Measurements from ENCODE around the gene GUCY1A2.

The GUCY1A2 gene

GRCh38 chr11:106708348-106708747 lies 309.9 kb downstream of the GUCY1A2 start:
- TF ChIP-seq CTCF (IDR thresholded peaks at IDR 0.05) = no peak
- H3K9me3 ChIP-seq = no peaks in the 10 kb centered on the region
- no peaks in the 10 kb centered on the region for H3K4me1 ChIP-seq (ENCODE audit: control insufficient read depth in 1 of 2, insufficient read depth in 1 of 2, low read depth in 1 of 2, low read length in 1 of 2)
- H3K27me3 ChIP-seq = no peaks in the 10 kb centered on the region
- no peaks in the 10 kb centered on the region for H3K36me3 ChIP-seq
- H3K4me3 ChIP-seq (ENCODE audit: low read depth in 1 of 2, low read length in 1 of 2) = no peak overlapping the region
- no peak overlapping the region for H3K27ac ChIP-seq

- no peaks in the 10 kb centered on the region for H3K4me1 ChIP-seq (ENCODE audit: control insufficient read depth in 1 of 2, insufficient read depth in 1 of 2, low read depth in 1 of 2, low read length in 1 of 2)
- no peaks in the 10 kb centered on the region for H3K36me3 ChIP-seq
- no peak for TF ChIP-seq CTCF (IDR thresholded peaks at IDR 0.05)
- no peaks in the 10 kb centered on the region for H3K9me3 ChIP-seq
- no peak overlapping the region for H3K27ac ChIP-seq
- no peak overlapping the region for H3K4me3 ChIP-seq (ENCODE audit: low read depth in 1 of 2, low read length in 1 of 2)
- H3K27me3 ChIP-seq = no peaks in the 10 kb centered on the region
Measured at GRCh38 chr11:106706355-106706754, 311.9 kb downstream of the GUCY1A2 start.

GRCh38 chr11:106702805-106703204 lies 315.5 kb downstream of the GUCY1A2 start:
- TF ChIP-seq CTCF (IDR thresholded peaks at IDR 0.05) = no peak
- H3K27ac ChIP-seq = no peak overlapping the region
- no peak overlapping the region for H3K4me3 ChIP-seq (ENCODE audit: low read depth in 1 of 2, low read length in 1 of 2)
- H3K27me3 ChIP-seq = no peaks in the 10 kb centered on the region
- no peaks in the 10 kb centered on the region for H3K4me1 ChIP-seq (ENCODE audit: control insufficient read depth in 1 of 2, insufficient read depth in 1 of 2, low read depth in 1 of 2, low read length in 1 of 2)
- H3K36me3 ChIP-seq = no peaks in the 10 kb centered on the region
- H3K9me3 ChIP-seq = no peaks in the 10 kb centered on the region

GRCh38 chr11:106697058-106697457 lies 321.2 kb downstream of the GUCY1A2 start:
- no peaks in the 10 kb centered on the region for H3K36me3 ChIP-seq
- H3K27ac ChIP-seq = no peak overlapping the region
- H3K4me3 ChIP-seq (ENCODE audit: low read depth in 1 of 2, low read length in 1 of 2) = no peak overlapping the region
- no peaks in the 10 kb centered on the region for H3K27me3 ChIP-seq
- no peaks in the 10 kb centered on the region for H3K4me1 ChIP-seq (ENCODE audit: control insufficient read depth in 1 of 2, insufficient read depth in 1 of 2, low read depth in 1 of 2, low read length in 1 of 2)
- no peaks in the 10 kb centered on the region for H3K9me3 ChIP-seq
- TF ChIP-seq CTCF (IDR thresholded peaks at IDR 0.05) = no peak

GRCh38 chr11:106695506-106695905 lies 322.8 kb downstream of the GUCY1A2 start:
- H3K27me3 ChIP-seq = no peaks in the 10 kb centered on the region

More at GRCh38 chr11:106695506-106695905, 322.8 kb downstream of the GUCY1A2 start:
- Histone ChIP-seq H3K9me3 (no peaks in the 10 kb centered on the region), H3K4me3 (ENCODE audit: low read depth in 1 of 2, low read length in 1 of 2) (no peak overlapping the region), H3K36me3 (no peaks in the 10 kb centered on the region), H3K4me1 (ENCODE audit: control insufficient read depth in 1 of 2, insufficient read depth in 1 of 2, low read depth in 1 of 2, low read length in 1 of 2) (no peaks in the 10 kb centered on the region), H3K27ac (no peak overlapping the region)
- no peak for TF ChIP-seq CTCF (IDR thresholded peaks at IDR 0.05)
